Gastrocnemius medialis (tissue), 4 donors: ENCODE data around the gene ATOH7.
"Not testable (repeated sequence)": the region's sequence is repeated elsewhere in the genome, so short reads cannot be mapped to it uniquely, and the experiment has no call there.

Experiments
- CTCF ChIP-seq, 5 experiments: fragments of 450-650 bp in 3 of 5; fragments of 200-600 bp in 2 of 5; sonication (generic) in 2 of 5; IDR thresholded peaks in 4 of 5; conservative IDR thresholded peaks in 1 of 5; 1 replicate in 4 of 5; 2 replicates in 1 of 5; pipeline ENCODE4 v1.5.1; 2016 to 2019; ENCODE audit warnings: antibody characterized with exemption in 5 of 5, mild to moderate bottlenecking in 3 of 5, moderate library complexity in 3 of 5
- POLR2A ChIP-seq, 2 donors: fragments of 450-650 bp; IDR thresholded peaks; one replicate each; pipeline ENCODE4 v1.6.1; 2017; ENCODE audit warnings: antibody characterized with exemption in 2 of 2, mild to moderate bottlenecking in 2 of 2, moderate library complexity in 2 of 2

GRCh38 chr10:68278906-68279753 is 47.2 kb upstream of the ATOH7 start:
- not testable (repeated sequence) for TF ChIP-seq CTCF (IDR thresholded peaks at IDR 0.05 in 4 of 5, conservative IDR thresholded peaks at IDR 0.05 in 1 of 5); POLR2A (IDR thresholded peaks at IDR 0.05)
